Measurements from ENCODE around the gene CEP20.

The CEP20 gene

GRCh38 chr16:15933781-15934180 lies 45.4 kb upstream of the CEP20 start:
- no peaks in the 10 kb centered on the region for H3K9me2 ChIP-seq (replicated peaks; ENCODE audit: low read depth, low read length)
- H3K4me3 ChIP-seq (ENCODE audit: low read length, poor library complexity, severe bottlenecking), result no peak overlapping the region
- no peaks in the 10 kb centered on the region for H3K9me3 ChIP-seq (ENCODE audit: insufficient read depth, low read depth, low read length)
- no peaks in the 10 kb centered on the region for H3K27me3 ChIP-seq (ENCODE audit: insufficient read depth, low read length, poor library complexity, severe bottlenecking)
- H3F3A ChIP-seq (ENCODE audit: low read depth), result no peaks in the 10 kb centered on the region
- TF ChIP-seq CTCF (conservative IDR thresholded peaks at IDR 0.05; ENCODE audit: low read length), result no peak
- no peak for TF ChIP-seq EZH2phosphoT487 (IDR thresholded peaks at IDR 0.05; ENCODE audit: borderline replicate concordance)
- H3K36me3 ChIP-seq (ENCODE audit: insufficient read depth, low read length), result no peaks in the 10 kb centered on the region
- H3K9ac ChIP-seq (ENCODE audit: low read depth, low read length, poor library complexity, severe bottlenecking), result no peak overlapping the region
- H3K79me2 ChIP-seq (ENCODE audit: insufficient read depth, low read length), result no peaks in the 10 kb centered on the region
- no peaks in the 10 kb centered on the region for H4K20me1 ChIP-seq (ENCODE audit: insufficient read depth, low read length, poor library complexity, severe bottlenecking)
- H3K4me2 ChIP-seq (ENCODE audit: low read depth, low read length, poor library complexity, severe bottlenecking), result no peak overlapping the region
- no peak overlapping the region for H2AFZ ChIP-seq (ENCODE audit: low read length)
- H3K4me1 ChIP-seq (ENCODE audit: insufficient read depth, low read length, poor library complexity, severe bottlenecking), result no peaks in the 10 kb centered on the region

- Histone ChIP-seq H3K4me1 (ENCODE audit: insufficient read depth, low read length, poor library complexity, severe bottlenecking) (no peaks in the 10 kb centered on the region), H3K9ac (ENCODE audit: low read depth, low read length, poor library complexity, severe bottlenecking) (no peak overlapping the region), H4K20me1 (ENCODE audit: insufficient read depth, low read length, poor library complexity, severe bottlenecking) (no peaks in the 10 kb centered on the region), H3K9me3 (ENCODE audit: insufficient read depth, low read depth, low read length) (no peaks in the 10 kb centered on the region), H2AFZ (ENCODE audit: low read length) (no peak overlapping the region), H3K79me2 (ENCODE audit: insufficient read depth, low read length) (no peaks in the 10 kb centered on the region), H3K27me3 (ENCODE audit: insufficient read depth, low read length, poor library complexity, severe bottlenecking) (no peaks in the 10 kb centered on the region), H3K4me3 (ENCODE audit: low read length, poor library complexity, severe bottlenecking) (no peak overlapping the region), H3K9me2 (replicated peaks; ENCODE audit: low read depth, low read length) (no peaks in the 10 kb centered on the region), H3K36me3 (ENCODE audit: insufficient read depth, low read length) (no peaks in the 10 kb centered on the region), H3F3A (ENCODE audit: low read depth) (no peaks in the 10 kb centered on the region), H3K4me2 (ENCODE audit: low read depth, low read length, poor library complexity, severe bottlenecking) (no peak overlapping the region)
- no peak for TF ChIP-seq EZH2phosphoT487 (IDR thresholded peaks at IDR 0.05; ENCODE audit: borderline replicate concordance)
- TF ChIP-seq CTCF (conservative IDR thresholded peaks at IDR 0.05; ENCODE audit: low read length), result no peak
Measured at GRCh38 chr16:15932939-15933338, 44.5 kb upstream of the CEP20 start.

GRCh38 chr16:15928261-15929104 lies 40.1 kb upstream of the CEP20 start:
- Histone ChIP-seq H3K9me2 (replicated peaks; ENCODE audit: low read depth, low read length) (no peaks in the 10 kb centered on the region), H3K9ac (ENCODE audit: low read depth, low read length, poor library complexity, severe bottlenecking) (no peak overlapping the region), H3K27me3 (ENCODE audit: insufficient read depth, low read length, poor library complexity, severe bottlenecking) (no peaks in the 10 kb centered on the region), H3K4me3 (ENCODE audit: low read length, poor library complexity, severe bottlenecking) (no peak overlapping the region), H3K4me2 (ENCODE audit: low read depth, low read length, poor library complexity, severe bottlenecking) (no peak overlapping the region), H3K9me3 (ENCODE audit: insufficient read depth, low read depth, low read length) (no peaks in the 10 kb centered on the region), H3F3A (ENCODE audit: low read depth) (no peaks in the 10 kb centered on the region), H4K20me1 (ENCODE audit: insufficient read depth, low read length, poor library complexity, severe bottlenecking) (no peaks in the 10 kb centered on the region), H3K79me2 (ENCODE audit: insufficient read depth, low read length) (no peaks in the 10 kb centered on the region), H2AFZ (ENCODE audit: low read length) (no peak overlapping the region), H3K4me1 (ENCODE audit: insufficient read depth, low read length, poor library complexity, severe bottlenecking) (no peaks in the 10 kb centered on the region), H3K36me3 (ENCODE audit: insufficient read depth, low read length) (no peaks in the 10 kb centered on the region)
- TF ChIP-seq EZH2phosphoT487 (IDR thresholded peaks at IDR 0.05; ENCODE audit: borderline replicate concordance) (no peak), CTCF (conservative IDR thresholded peaks at IDR 0.05; ENCODE audit: low read length) (no peak)

All from Loucy (cell line).